NCI-H460 (cell line): ENCODE measurements around the gene HSD17B14. TPM values are rescaled to one million over a fixed set of nuclear protein-coding genes. Genes with fewer than 3 reads are reported as not detected.
"Not testable (repeated sequence)": the region's sequence is repeated elsewhere in the genome, so short reads cannot be mapped to it uniquely, and the experiment has no call there.

Source experiments
- DNase-seq: peaks from one replicate; pipeline ENCODE4 v3.0.0-alpha.2; 2016; ENCODE audit warnings: low read depth; ENCODE audit errors: extremely low read depth
- small RNA-seq, 2 experiments: library from RNA; depleted of rRNA; stranded (forward); fragments of <200 nt; gene quantifications; one replicate each; pipeline ENCODE3, GENCODE V24; 2014
- total RNA-seq: library from RNA; depleted of rRNA; stranded (reverse); fragments of >200 nt; shearing (Covaris generic); gene quantifications from 2 replicates; pipeline ENCODE4 v1.2.3, GENCODE V29; 2014; rRNA removed

HSD17B14 gene
- total RNA-seq, 1 experiment from 2014 or later: 2.0 TPM

DNA sequence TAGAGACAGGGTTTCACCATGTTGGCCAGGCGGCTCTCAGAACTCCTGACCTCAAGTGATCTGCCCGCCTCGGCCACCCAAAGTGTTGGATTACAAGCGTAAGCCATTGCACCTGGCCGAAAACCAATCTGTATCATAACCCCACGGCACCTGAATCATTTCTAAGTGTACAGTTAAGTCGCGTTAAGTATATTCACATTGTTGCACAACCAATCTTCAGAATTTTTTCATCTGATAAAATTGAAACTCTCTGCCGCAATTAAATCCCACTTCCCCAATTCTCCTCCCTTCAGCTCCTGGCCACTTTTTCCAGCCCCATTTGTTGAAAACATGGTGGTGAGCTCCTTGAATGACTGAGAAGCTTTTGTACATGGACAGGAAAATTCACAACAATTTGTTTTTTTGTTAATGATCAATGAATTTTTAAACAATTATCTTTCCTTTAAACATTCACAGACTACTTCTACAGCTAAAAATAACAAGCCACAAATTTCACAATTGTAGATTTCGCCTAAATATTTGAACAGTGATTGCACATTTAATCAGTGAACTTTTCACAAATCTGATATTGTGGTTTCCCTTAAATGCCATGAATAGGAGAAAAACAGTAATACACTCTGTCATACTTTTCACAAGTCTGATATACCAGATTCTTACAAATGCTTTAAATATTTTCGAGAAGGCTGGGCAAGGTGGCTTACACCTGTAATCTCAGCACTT lies 67.1 kb downstream of the HSD17B14 start:
- no peak for DNase-seq

DNA sequence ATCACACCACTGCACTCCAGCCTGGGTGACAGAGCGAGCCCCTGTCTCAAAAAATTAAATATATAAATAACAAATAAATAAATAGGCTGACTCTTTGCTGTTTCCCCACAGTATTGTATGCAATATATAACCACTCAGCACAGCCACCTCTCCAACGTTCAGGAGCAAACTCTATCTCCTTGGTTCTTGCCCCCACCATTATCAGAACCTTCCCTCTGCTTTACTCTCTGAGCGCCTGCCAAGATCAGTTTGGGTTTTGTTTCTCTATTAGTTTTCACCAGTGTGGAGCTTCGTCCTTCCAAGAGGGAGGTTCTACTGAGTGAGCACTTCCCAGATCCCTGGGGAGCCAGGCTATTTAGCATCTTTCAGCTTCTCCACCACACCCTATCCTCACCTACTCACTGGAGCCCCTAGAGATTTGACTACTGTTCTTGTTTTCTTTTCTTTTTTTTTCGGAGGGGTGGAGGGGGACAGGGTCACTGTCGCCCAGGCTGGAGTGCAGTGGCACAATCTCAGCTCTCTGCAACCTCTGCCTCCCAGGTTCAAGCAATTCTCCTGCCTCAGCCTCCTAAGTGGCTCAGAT lies 68.0 kb downstream of the HSD17B14 start:
- not testable (repeated sequence) for DNase-seq

DNA sequence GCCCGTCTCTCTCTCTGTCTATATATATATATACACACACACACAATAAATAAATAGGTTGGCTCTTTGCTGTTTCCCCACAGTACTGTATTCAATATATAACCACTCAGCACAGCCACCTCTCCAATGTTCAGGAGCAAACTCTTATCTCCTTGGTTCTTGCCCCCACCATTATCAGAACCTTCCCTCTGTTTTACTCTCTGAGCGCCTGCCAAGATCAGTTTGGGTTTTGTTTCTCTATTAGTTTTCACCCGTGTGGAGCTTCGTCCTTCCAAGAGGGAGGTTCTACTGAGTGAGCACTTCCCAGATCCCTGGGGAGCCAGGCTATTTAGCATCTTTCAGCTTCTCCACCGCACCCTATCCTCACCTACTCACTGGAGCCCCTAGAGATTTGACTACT lies 70.5 kb downstream of the HSD17B14 start:
- DNase-seq: not testable (repeated sequence)

Small RNA genes lying within 50 kb of the gene (small RNA-seq; reads per million reads assigned to genes)
- gene RNU6-317P: 0 reads per million in 2 experiments

Other genes starting within 250 kb of the HSD17B14 start
- not detected in 2 replicates for gene SPACA4, start 229.7 kb downstream of the HSD17B14 start, total RNA-seq
- 0.57 TPM in 1 of 2 replicates, not detected in the other for gene FAM83E, start 221.4 kb downstream of the HSD17B14 start, total RNA-seq
- 1,411 and 1,488 TPM in 2 replicates for gene RPL18, start 217.3 kb downstream of the HSD17B14 start, total RNA-seq
- 6.7 and 6.9 TPM in 2 replicates for gene SPHK2, start 217.0 kb downstream of the HSD17B14 start, total RNA-seq
- 3.0 and 3.5 TPM in 2 replicates for gene DBP, start 199.1 kb downstream of the HSD17B14 start, total RNA-seq
- gene CA11, start 190.3 kb downstream of the HSD17B14 start, total RNA-seq: 3.3 and 4.3 TPM in 2 replicates
- gene NTN5, start 163.5 kb downstream of the HSD17B14 start, total RNA-seq: not detected in 2 replicates
- gene FUT2, start 140.5 kb downstream of the HSD17B14 start, total RNA-seq: not detected in 2 replicates
- gene MAMSTR, start 116.8 kb downstream of the HSD17B14 start, total RNA-seq: 0.32 and 0.43 TPM in 2 replicates
- 0.43 and 0.50 TPM in 2 replicates for gene RASIP1, start 95.9 kb downstream of the HSD17B14 start, total RNA-seq
- 0.15 and 0.52 TPM in 2 replicates for gene IZUMO1, start 89.6 kb downstream of the HSD17B14 start, total RNA-seq
- gene FUT1, start 83.8 kb downstream of the HSD17B14 start, total RNA-seq: 1.6 and 2.3 TPM in 2 replicates
- not detected in 2 replicates for gene FGF21, start 81.0 kb downstream of the HSD17B14 start, total RNA-seq
- gene BCAT2, start 25.5 kb downstream of the HSD17B14 start, total RNA-seq: 27.6 and 31.2 TPM in 2 replicates
- 0.58 and 1.2 TPM in 2 replicates for gene PLEKHA4, start 32.1 kb upstream of the HSD17B14 start, total RNA-seq
- 83.3 and 85.6 TPM in 2 replicates for gene PPP1R15A, start 35.9 kb upstream of the HSD17B14 start, total RNA-seq
- not detected in 2 replicates for gene TULP2, start 62.3 kb upstream of the HSD17B14 start, total RNA-seq
- 87.9 and 97.4 TPM in 2 replicates for gene NUCB1, start 63.8 kb upstream of the HSD17B14 start, total RNA-seq
- 0.55 TPM in 1 of 2 replicates, not detected in the other for gene DHDH, start 97.2 kb upstream of the HSD17B14 start, total RNA-seq
- gene BAX, start 118.4 kb upstream of the HSD17B14 start, total RNA-seq: 93.6 and 95.9 TPM in 2 replicates
- 10,502 and 11,625 TPM in 2 replicates for gene FTL, start 128.8 kb upstream of the HSD17B14 start, total RNA-seq
- 17.5 and 19.8 TPM in 2 replicates for gene GYS1, start 156.8 kb upstream of the HSD17B14 start, total RNA-seq
- gene RUVBL2, start 157.4 kb upstream of the HSD17B14 start, total RNA-seq: 165 and 179 TPM in 2 replicates
- not detected in 2 replicates for gene LHB, start 180.6 kb upstream of the HSD17B14 start, total RNA-seq
- gene CGB3, start 187.8 kb upstream of the HSD17B14 start, total RNA-seq: not detected in 2 replicates
- gene CGB2, start 195.4 kb upstream of the HSD17B14 start, total RNA-seq: not detected in 2 replicates
- gene CGB1, start 200.4 kb upstream of the HSD17B14 start, total RNA-seq: not detected in 2 replicates
- not detected in 2 replicates for gene CGB5, start 207.4 kb upstream of the HSD17B14 start, total RNA-seq
- not detected in 2 replicates for gene CGB8, start 212.6 kb upstream of the HSD17B14 start, total RNA-seq
- not detected in 2 replicates for gene CGB7, start 221.3 kb upstream of the HSD17B14 start, total RNA-seq
- not detected in 2 replicates for gene NTF4, start 228.3 kb upstream of the HSD17B14 start, total RNA-seq
- not detected in 2 replicates for gene KCNA7, start 236.2 kb upstream of the HSD17B14 start, total RNA-seq
- 113 and 137 TPM in 2 replicates for gene SNRNP70, start 249.0 kb upstream of the HSD17B14 start, total RNA-seq